Globus pallidus (tissue), 1 donor: ENCODE results near the gene RGS5.
"Not testable (repeated sequence)": the region's sequence is repeated elsewhere in the genome, so short reads cannot be mapped to it uniquely, and the experiment has no call there.

Source experiments
- DNase-seq: peaks from one replicate; pipeline ENCODE4 v3.0.0-alpha.2; 2015; ENCODE audit warnings: low spot score

RGS5 gene, protein sequence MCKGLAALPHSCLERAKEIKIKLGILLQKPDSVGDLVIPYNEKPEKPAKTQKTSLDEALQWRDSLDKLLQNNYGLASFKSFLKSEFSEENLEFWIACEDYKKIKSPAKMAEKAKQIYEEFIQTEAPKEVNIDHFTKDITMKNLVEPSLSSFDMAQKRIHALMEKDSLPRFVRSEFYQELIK

DNA sequence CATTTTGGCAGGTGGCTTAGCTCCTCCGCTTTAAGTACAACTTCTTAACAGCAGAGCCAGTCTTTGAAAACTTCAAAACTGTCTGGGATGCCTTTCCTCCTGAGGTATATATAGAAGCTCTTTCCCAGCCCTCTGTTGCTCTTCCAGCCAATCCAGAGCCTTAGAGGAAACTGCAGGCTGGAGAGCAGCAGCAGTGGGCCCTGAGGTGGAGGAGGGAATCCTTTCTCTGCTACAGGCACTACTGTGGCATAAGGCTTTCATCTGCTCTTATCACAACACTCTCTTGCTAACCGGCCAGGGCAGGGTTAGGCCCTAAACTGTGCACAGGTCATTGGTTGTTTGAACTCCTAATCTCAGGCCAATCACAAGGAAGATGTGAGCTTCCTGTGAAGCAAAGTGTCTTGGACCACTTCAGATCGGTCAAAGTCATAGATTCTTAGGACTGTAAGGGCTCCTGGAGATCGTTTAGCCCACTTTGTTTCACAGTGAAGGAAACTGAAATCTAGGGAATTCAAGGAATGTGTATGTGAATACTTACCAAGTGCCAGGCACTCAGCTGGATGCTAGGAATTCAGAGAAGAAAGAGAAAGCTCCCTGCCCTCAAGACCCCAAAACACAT lies at the start of gene RGS5:
Gene RGS5 (minus strand): TSS at position 84 of the 619 bp plus-strand sequence. CDS start 81 bp downstream, at position 3.
- DNase-seq: no peak

DNA sequence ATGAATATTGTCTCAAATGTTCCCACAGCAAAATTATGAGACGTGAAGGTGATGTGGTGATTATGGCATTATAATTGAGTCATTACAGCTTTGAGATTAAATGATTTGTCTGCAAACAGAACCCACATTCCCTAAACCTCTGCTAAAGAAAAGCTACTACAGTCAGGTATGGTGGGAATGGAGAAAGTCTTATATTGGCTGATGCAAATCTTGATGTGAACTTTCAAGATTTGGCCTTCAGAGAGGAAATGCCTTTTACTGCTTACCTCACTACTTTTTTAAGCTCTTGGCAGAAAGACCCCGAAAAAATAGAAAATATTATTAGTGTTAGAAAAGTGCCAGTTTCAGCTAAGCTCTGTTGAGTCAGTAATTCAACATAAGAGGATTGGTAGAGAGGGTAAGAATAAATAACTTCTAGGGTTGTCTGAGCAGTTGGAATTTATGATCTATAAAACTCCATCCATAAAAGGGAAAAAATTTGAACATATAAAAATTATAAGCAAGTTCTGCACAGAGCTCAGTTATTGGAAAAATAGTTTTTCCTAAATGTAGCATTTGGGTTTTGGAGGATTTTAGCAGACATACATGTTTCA lies 47.8 kb upstream of the RGS5 start:
- no peak for DNase-seq

DNA sequence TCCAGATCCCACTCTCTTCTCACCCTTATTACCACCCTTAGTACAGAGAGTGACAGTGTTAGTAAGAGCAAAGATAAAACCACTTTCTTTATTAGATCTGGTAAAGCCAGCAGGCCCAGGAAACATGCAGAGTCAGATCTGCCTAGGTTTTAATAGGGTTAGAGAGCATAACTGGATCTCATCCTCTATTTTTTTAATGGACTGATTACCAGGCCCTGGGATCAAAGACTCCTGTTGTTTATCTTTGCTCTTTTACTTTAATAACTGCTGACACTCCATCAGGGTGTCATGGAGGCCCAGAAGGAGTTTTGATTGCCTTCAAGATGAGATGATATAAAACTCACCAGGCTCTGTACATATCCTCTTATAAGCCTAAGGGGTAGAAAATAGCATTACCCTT lies 45.3 kb upstream of the RGS5 start:
- DNase-seq: no peak

DNA sequence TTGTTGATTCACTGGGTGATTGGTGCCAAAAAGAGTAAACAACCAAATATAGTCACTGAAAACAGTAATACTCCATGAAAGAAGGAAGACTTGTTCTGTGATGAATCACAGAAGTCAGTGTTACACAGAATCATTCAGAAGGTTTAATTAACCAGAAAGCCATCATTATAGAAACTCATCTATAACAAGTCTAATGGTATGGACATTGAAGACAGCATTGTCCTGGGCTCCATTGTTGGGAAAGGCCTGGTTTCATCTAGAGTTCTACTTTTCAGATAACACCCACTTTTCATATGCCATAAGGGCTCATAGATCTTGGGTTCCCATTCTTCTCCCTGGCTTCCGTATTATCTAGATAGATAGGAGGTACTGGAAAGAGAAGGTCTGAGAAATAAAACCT lies 41.9 kb upstream of the RGS5 start:
- DNase-seq: not testable (repeated sequence)

DNA sequence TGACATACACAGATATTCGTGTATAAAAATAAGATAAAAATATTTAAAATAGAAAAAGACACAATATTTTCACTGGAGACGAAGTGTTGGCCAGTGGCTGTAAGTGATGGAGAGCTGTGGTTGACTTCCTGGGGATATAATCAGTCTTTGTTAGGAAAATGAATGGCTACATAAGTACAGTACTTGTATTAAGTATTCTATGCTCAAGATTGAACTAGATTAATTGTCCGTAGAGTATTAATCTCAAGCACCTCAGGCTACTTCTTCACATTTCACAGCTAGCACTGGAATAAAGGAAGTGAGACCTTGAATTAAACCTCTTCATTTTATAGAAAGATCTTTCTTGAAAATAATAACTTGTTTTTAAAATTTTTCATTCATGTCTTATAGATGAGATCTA lies 39.0 kb upstream of the RGS5 start:
- DNase-seq: no peak

DNA sequence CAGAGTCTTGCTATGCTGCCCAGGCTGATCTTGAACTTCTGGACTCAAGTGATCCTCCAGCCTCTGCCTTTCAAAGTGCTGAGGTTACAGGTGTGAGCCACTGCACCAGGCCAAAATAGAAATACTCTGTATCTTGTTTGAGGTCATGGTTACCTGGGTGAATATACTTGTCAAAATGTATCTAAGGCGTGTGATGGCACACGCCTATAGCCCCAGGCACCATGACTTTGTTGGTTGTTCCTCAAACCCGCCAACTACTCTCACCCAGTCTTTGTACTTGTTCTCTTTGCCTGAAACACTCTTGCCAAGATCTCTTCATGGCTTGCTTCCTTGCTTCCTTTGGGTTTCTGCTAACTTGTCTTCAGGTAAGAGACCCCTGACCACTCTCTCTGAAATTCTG lies 38.0 kb upstream of the RGS5 start:
- DNase-seq: no peak

DNA sequence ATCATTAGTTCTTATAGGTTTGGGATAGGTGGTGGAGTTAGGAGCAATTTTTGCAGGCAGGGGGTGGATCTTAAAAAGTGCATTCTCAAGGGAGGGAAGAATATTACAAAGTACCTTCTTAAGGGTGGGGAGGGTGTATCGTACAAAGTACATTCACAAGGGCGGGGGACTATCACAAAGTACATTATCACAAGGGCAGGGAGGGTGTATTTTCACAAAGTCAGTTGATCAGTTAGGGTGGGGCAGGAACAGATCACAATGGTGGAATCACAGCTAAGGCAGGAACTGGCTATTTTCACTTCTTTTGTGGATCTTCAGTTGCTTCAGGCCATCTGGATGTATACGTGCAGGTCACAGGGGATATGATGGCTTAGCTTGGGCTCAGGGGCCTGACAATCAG lies 30.9 kb upstream of the RGS5 start:
- not testable (repeated sequence) for DNase-seq

DNA sequence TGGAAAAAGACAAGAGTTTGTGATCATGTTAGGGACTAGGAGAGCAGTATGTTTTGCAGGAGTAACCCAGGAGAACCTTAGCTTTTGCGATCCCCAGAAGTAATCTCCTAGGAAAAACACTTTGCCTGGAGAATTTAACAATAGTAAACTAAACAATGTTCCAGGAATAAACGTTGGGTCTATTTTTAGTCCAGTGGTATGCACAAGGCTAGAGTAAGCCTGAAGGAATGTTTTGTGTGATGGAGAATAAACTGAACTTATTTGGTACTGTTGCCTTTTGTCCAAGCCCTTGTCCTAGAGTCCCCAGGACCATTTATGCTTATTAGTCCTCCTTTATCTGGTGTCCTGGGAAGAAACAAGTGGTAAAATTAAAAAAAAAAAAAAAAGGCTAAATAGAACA lies 28.7 kb upstream of the RGS5 start:
- DNase-seq: no peak

DNA sequence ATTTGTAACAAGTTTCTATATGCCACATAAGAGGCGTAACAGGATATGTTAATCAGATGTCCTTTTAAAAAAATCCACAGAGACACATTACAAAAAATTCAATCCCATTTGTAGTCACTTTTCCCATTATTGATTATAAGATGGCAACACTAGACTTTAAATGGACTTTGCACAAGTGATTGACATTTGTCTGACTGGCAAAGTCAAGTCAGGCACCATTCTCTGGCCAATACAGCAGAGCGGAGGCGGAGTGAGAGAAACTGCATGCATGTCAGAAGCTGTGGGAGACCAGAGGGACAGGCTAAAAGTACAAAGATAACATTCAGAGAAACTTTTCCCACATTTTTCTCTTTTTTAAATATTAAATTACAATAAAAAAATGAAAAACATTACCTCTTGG lies 28.1 kb upstream of the RGS5 start:
- DNase-seq: no peak

DNA sequence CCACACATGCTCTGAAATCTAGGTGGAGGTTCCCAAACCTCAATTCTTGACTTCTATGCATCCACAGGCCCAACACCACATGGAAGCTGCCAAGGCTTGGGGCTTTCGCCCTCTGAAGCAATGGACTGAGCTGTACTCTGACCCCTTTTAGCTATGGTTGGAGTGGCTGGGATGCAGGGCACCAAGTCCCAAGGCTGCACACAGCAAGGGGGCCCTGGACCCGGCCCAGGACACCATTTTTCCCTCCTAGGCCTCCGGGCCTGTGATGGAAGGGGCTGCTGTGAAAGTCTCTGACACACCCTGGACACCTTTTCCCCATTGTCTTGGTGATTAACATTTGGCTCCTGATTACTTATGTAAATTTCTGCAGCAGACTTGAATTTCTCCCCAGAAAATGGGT lies 25.6 kb upstream of the RGS5 start:
- not testable (repeated sequence) for DNase-seq

DNA sequence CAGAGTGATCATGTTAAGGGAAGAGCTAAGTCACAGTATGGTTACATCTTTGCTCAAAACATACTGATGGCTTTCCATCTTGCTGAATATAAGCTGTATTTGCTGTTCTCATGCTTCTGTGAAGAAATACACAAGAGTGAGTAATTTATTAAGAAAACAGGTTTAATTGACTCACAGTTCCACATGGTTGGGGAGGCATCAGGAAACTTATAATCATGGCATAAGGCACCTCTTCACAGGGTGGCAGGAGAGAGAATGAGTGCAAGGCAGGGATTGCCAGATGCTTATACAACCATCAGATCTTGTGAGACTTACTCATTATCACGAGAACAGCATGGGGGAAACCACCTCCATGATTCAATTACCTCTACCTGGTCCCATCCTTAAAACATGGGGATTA lies 24.4 kb upstream of the RGS5 start:
- no peak for DNase-seq

DNA sequence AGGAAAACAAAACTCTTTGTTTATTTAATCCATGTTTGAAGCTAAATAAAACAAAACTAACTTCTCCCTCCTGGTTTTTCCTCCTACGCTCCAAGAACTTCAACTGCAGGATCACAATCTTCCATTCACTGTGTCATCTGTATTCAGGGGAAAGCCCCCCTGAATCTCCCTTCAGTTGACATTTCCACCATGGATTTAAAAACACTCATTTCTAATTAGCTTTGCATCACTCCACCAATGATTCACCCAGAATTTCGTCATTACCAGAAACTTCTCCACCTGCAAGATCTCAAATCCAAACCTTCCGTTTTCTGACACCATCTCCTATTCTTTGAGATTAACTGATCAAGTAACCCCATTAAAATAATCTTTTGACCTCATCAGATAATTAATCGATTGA lies 10.9 kb upstream of the RGS5 start:
- no peak for DNase-seq

DNA sequence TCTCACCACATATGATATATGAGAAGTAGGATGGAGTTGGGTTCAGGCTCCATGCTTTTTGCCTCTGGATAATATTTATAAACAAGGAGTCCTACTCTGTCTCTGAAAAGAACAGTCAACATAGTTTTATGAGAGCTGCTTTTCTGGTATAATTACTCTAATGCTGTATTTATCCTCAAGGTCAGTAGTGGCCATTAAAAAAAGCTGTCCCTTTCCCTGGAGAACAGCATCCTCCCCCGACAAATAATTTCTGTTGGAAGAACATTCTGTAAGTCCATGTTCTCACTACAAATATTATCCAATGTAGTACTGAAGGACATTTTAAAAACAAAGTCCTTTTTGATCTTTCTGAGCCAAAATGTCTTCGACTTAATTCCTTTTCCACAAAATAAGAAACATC lies 9.0 kb upstream of the RGS5 start:
- DNase-seq: no peak

DNA sequence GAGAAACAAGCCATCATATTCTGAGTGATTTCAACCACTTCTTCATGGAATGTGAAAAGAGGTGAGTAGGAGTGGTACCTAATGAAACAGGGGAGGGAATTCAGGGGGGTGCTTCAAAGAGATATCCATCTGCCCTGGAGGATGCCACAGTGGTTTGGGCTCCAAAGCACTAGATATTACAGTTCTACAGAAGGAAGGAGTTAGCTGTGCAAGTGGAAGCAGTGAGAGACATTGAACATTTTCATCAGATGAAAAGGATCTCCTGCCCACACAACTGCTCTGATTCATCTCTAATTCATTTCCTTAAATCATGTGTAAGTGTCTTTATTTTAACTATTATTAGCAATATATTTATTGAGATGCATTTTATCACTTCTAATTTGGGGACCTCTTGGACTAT lies 2.8 kb upstream of the RGS5 start:
- DNase-seq: no peak

DNA sequence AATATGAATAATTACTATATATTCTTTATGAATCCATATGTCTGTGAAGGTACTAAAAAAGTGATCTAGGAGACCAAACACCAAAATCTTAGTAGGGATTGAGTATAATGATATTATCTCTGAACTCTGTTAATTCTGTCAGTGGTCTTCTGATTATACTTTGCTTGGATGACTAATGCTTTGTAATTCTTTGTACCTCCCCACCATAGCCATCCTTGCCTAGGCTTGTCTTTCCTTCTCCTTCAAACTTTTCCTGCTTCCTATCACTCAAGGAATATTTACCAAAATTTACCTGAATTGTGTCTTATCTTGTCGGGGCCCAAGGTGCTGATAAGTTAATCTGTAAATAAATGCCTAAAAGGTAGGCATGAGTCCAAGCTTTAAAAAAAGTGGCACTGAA lies 845 bp upstream of the RGS5 start:
- DNase-seq: no peak

DNA sequence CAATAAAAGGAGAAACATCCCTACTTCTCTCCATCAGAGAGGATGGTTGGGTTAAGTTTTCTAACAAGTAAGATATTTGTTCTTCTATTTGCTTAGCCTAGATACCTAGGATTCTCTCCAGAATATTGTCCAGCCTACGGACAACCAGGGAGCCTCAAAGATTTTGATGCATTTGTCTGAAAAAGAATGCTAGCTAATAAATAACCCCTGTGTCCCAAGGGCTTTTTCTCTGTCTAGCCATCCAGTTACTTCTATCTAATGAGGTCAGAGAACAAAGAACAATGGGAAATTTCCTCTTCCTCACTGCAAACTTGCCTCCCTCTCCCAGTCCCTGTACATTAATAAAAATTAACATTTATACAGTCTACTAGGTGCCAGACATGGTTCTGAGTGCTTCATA lies 810 bp downstream of the RGS5 start:
- DNase-seq: no peak

DNA sequence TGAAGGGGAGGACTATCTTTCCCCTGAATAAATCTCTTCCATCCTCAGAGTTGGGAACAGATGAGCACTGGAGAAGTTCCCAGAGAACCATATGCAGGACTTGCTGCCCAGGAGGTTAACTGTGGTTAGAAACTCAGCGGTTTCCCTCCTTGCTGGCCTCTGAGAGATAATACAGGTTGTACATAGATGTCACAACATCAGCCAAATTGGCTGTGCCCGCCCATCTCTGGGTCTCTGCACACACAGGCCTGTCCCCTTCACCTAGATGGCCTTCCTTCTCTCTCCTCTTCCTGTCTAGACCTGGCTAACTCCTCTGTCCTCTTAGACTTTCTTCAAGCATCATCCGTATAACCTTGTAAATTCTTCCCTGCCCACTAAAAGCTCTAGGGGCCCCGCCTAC lies 5.7 kb downstream of the RGS5 start:
- no peak for DNase-seq

DNA sequence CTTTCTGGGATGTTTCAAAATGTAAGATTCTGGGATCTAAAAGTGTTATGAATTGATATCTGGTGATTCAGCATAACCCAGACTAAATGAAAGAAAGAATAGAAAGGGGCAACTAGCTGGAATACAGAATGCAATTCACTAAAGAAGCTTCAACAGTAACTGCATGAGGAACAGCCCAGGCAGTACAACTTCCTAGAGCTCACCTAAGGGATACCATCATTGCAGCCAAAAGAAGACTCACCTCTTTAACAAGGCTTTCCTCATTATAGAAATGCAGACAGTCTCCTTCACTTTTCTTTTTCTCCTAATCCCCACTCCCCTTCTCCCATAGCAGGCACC lies 6.3 kb downstream of the RGS5 start:
- no peak for DNase-seq

DNA sequence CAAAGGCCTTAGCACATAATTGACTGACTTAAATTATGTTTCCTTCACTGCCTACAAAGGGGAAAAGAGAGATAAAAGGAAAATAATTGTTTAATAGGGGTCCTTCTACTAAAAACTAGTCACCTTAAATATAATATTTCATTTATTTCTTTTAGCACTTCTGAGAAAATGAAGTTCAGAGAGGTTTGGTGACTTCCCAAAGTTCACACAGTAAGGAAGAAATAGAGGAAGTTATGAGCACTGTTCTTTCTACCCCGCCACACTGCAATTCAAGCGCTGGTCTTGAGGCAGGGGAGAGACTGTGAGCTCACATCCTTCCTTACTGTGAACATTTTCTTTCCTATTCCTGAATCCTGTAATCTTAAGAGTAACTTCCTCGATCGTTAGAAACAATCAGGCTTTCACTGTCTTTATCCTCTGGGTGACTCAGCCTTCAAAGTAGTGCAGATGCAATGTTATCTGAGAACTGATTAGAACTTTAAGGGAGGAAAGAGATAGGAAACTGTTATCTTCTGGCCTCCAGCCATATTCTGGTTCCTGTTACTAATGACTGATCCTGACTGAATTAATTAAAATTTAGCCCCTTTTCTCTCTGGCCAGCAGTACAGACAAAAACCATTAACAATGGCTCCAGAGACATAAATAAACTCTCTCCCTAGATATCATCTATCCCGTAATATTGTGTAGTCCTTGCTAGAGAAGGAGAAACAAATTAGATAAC lies 6.8 kb downstream of the RGS5 start:
- no peak for DNase-seq

DNA sequence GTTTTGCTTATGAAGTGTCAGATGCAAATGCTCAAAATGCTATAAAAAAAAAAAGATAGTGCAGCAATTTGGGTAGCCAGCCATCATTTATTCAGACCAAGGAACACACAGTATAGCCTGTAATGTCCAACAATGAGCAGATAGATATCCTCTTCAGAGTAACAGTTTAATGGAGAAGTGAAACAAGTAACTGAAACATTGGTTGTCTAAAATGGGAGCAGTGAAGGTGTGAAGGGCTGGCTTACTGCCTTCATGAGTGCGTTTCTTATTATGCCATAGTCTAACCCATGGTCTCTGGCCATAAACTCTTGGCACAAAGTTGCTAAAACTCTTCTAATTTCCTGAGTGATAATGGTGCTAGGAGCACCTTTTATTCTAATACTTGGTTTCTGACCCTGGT lies 11.4 kb downstream of the RGS5 start:
- DNase-seq: no peak

DNA sequence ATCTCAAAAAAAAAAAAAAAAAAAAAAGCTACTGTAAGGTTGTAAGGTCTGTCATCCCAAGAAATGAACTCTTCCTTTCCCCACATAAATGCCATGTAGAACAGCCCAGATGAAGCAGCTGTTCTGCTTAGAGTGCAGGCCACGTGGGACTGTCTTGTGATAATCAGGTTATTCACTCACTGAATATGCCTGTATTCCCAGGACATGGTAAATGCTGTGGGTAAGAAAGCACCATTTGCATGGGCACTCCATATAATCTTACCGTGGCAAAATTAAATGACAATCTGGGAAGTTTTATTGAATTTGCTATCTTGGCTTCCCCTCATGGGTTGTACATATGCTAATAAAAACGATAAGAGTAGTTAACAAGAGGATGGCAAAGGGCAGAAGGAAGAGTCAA lies 13.8 kb downstream of the RGS5 start:
- no peak for DNase-seq

DNA sequence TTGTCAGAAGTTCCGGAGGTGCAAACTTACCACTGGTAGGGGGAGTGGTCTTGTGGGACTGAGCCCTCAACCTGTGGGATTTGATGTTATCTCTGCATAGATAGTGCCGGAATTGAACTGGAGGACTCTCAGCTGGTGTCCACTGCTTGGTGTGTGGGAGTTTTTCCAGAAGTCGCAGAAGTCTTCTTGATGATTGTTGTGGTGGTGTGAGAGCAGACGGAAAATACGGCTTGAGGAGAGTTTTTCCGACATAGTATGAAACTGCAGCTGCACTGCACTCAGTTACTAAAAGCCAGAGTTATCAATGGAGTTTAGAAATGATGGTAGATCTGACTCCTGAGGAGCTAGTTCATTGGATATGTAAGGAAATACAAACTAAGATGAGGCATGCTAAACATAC lies 14.9 kb downstream of the RGS5 start:
- no peak for DNase-seq

DNA sequence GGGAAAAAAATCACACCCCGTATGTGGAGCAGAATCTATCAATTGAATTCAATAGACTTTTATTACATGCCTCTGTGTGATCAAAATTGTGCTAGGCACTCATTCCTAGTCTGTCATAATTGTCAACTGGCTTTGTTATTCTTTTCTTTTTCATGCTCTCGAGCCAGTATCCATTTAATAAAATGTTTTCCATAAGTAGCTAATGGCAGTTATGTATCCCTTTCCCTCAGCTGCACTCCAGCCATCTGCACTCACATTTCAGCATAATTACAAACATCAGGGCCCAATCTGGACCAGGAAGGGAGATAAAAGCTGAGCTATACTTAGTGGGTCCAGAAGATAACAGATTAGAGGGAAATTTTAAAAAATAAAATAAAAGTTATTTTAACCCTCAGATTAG lies 15.9 kb downstream of the RGS5 start:
- no peak for DNase-seq
